Mesenchymal stem cell (in vitro differentiated cells and primary cell): ENCODE results near the gene CDH3.

Experiments used
- DNase-seq: peaks from one replicate; pipeline ENCODE4 v3.0.0-alpha.2; 2013
- H2AFZ ChIP-seq: one replicate; pipeline ENCODE4 v1.6.1; 2013; ENCODE audit warnings: low read depth, mild to moderate bottlenecking, control low read depth, inconsistent platforms, low read length, moderate library complexity
- H2AK5ac ChIP-seq: 2 replicates; pipeline ENCODE4 v1.6.1; 2013; ENCODE audit warnings: low read length, moderate library complexity, mild to moderate bottlenecking, inconsistent platforms; ENCODE audit not compliant: severe bottlenecking
- H2BK120ac ChIP-seq: one replicate; pipeline ENCODE4 v1.6.1; 2013; ENCODE audit warnings: low read depth, mild to moderate bottlenecking, inconsistent platforms, low read length, moderate library complexity
- H2BK12ac ChIP-seq, 2 experiments: one replicate each; pipeline ENCODE4 v1.6.1; 2013; ENCODE audit warnings: inconsistent platforms in 2 of 2, low read length in 2 of 2, mild to moderate bottlenecking in 2 of 2, moderate library complexity in 2 of 2, control low read depth in 1 of 2
- H2BK15ac ChIP-seq: one replicate; pipeline ENCODE4 v1.6.1; 2013; ENCODE audit warnings: mild to moderate bottlenecking, low read depth, inconsistent platforms; ENCODE audit not compliant: poor library complexity, severe bottlenecking
- H2BK5ac ChIP-seq: 2 replicates; pipeline ENCODE4 v1.6.1; 2013; ENCODE audit warnings: low read depth, mild to moderate bottlenecking, low read length, control low read depth, inconsistent platforms; ENCODE audit not compliant: poor library complexity, severe bottlenecking
- H3K14ac ChIP-seq, 2 experiments: one replicate each; pipeline ENCODE4 v1.6.1; 2013; ENCODE audit warnings: inconsistent platforms in 2 of 2, low read length in 2 of 2, control low read depth in 1 of 2, mild to moderate bottlenecking in 1 of 2, moderate library complexity in 1 of 2
- H3K18ac ChIP-seq, 2 experiments: one replicate each; pipeline ENCODE4 v1.6.1; 2013; ENCODE audit warnings: inconsistent platforms in 2 of 2, low read length in 2 of 2, control low read depth in 1 of 2, low read depth in 1 of 2, mild to moderate bottlenecking in 1 of 2
- H3K23ac ChIP-seq, 2 experiments: one replicate each; pipeline ENCODE4 v1.6.1; 2013; ENCODE audit warnings: inconsistent platforms in 2 of 2, low read length in 2 of 2, mild to moderate bottlenecking in 2 of 2, moderate library complexity in 2 of 2, control low read depth in 1 of 2
- H3K27ac ChIP-seq: 2 replicates; pipeline ENCODE4 v1.5.1; 2013; ENCODE audit warnings: mild to moderate bottlenecking, moderate library complexity, low read length, control low read depth, inconsistent platforms; ENCODE audit not compliant: poor library complexity, severe bottlenecking
- H3K27me3 ChIP-seq, 2 experiments: 2 replicates each; pipeline versions ENCODE4 v1.6.1 to v1.7.0; 2013; ENCODE audit warnings: low read length in 2 of 2, mild to moderate bottlenecking in 2 of 2, moderate library complexity in 2 of 2, control low read depth in 1 of 2, inconsistent platforms in 1 of 2; ENCODE audit not compliant: control insufficient read depth in 1 of 2, insufficient read depth in 1 of 2
- H3K36me3 ChIP-seq, 2 experiments: 2 replicates each; pipeline versions ENCODE4 v1.6.1 to v1.7.0; 2013; ENCODE audit warnings: low read length in 2 of 2, control low read depth in 1 of 2, inconsistent platforms in 1 of 2, low read depth in 1 of 2, mild to moderate bottlenecking in 1 of 2; ENCODE audit not compliant: insufficient read depth in 2 of 2, control insufficient read depth in 1 of 2
- H3K4ac ChIP-seq, 2 experiments: one replicate each; pipeline ENCODE4 v1.6.1; 2013; ENCODE audit warnings: inconsistent platforms in 2 of 2, low read length in 2 of 2, mild to moderate bottlenecking in 2 of 2, moderate library complexity in 2 of 2, control low read depth in 1 of 2, low read depth in 1 of 2
- H3K4me1 ChIP-seq: 2 replicates; pipeline ENCODE4 v1.6.1; 2013; ENCODE audit warnings: low read depth, low read length, control low read depth; ENCODE audit not compliant: control insufficient read depth, insufficient read depth
- H3K4me2 ChIP-seq: 2 replicates; pipeline ENCODE4 v1.6.1; 2013; ENCODE audit warnings: low read length, mild to moderate bottlenecking, inconsistent platforms; ENCODE audit not compliant: poor library complexity, severe bottlenecking
- H3K4me3 ChIP-seq, 2 experiments: 2 replicates each; pipeline versions ENCODE4 v1.5.1 to v1.7.0; 2013; ENCODE audit warnings: low read length in 2 of 2, mild to moderate bottlenecking in 2 of 2, control low read depth in 1 of 2, low read depth in 1 of 2; ENCODE audit not compliant: insufficient read depth in 1 of 2
- H3K79me1 ChIP-seq: replicated peaks from 2 replicates; pipeline ENCODE4 v1.6.1; 2013; ENCODE audit warnings: mild to moderate bottlenecking, control low read depth, low read length, inconsistent platforms; ENCODE audit not compliant: poor library complexity, severe bottlenecking
- H3K9ac ChIP-seq: 2 replicates; pipeline ENCODE4 v1.7.0; 2013; ENCODE audit warnings: mild to moderate bottlenecking, low read length, moderate library complexity
- H3K9me3 ChIP-seq: 2 replicates; pipeline ENCODE4 v1.7.0; 2013; ENCODE audit warnings: mild to moderate bottlenecking, low read length; ENCODE audit not compliant: control insufficient read depth
- H4K8ac ChIP-seq: one replicate; pipeline ENCODE4 v1.6.1; 2013; ENCODE audit warnings: inconsistent platforms, mild to moderate bottlenecking, low read length, moderate library complexity
- H4K91ac ChIP-seq: one replicate; pipeline ENCODE4 v1.6.1; 2013; ENCODE audit warnings: mild to moderate bottlenecking, low read length, inconsistent platforms
- WGBS: methylation state at CpG from one replicate; pipeline ENCODE4 v1.1.7; 2013; ENCODE audit warnings: mixed read lengths; 5-methylcytosine and 5-hydroxymethylcytosine counted together

The CDH3 gene

DNA sequence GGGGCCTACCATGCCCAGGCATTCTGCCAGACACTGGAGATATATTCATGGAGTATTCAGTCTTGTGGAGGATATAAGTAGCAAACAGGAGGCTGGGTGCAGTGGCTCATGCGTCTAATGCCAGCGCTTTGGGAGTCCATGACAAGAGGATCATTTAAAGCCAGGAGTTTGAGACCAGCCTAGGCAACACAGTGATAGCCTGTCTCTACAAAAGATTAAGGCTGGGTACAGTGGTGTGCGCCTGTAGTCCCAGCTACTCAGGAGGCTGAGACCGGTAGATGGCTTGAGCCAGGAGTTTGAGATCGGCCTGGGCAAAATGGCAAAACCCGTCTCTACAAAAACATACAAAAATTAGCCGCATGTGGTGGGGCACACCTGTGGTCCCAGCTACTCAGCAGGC, 37.7 kb upstream of the CDH3 start:
- Histone ChIP-seq H2BK120ac (no peak overlapping the region), H3K27me3 (no peaks in the 10 kb centered on the region), H2BK12ac (no peak overlapping the region), H2BK5ac (no peak overlapping the region), H3K79me1 (no peaks in the 10 kb centered on the region), H3K9me3 (peaks cover under 1% of the 10 kb centered on the region), H3K27ac (no peak overlapping the region), H3K14ac (no peak overlapping the region), H2AFZ (no peak overlapping the region), H4K8ac (no peak overlapping the region), H2AK5ac (no peak overlapping the region), H3K23ac (no peak overlapping the region), H3K36me3 (no peaks in the 10 kb centered on the region), H3K4me1 (no peaks in the 10 kb centered on the region), H4K91ac (no peak overlapping the region), H3K4ac (no peak overlapping the region), H3K4me2 (no peak overlapping the region), H3K9ac (no peak overlapping the region), H3K4me3 (no peak overlapping the region), H3K18ac (no peak overlapping the region), H2BK15ac (no peak overlapping the region)
- DNase-seq: no peak
- WGBS: 98% methylated on average over 7 of the region's 7 CpGs

GRCh38 chr16:68608330-68608729, 36.8 kb upstream of the CDH3 start:
- H3K23ac ChIP-seq: no peak overlapping the region
- H3K36me3 ChIP-seq: no peaks in the 10 kb centered on the region
- no peak overlapping the region for H2BK15ac ChIP-seq
- no peak overlapping the region for H3K9ac ChIP-seq
- DNase-seq: no peak
- no peak overlapping the region for H3K18ac ChIP-seq
- H3K79me1 ChIP-seq: no peaks in the 10 kb centered on the region
- H2BK120ac ChIP-seq: no peak overlapping the region
- H3K14ac ChIP-seq: no peak overlapping the region
- no peaks in the 10 kb centered on the region for H3K4me1 ChIP-seq
- H3K4ac ChIP-seq: no peak overlapping the region
- no peaks in the 10 kb centered on the region for H3K27me3 ChIP-seq
- no peak overlapping the region for H3K27ac ChIP-seq
- no peak overlapping the region for H3K4me2 ChIP-seq
- H2BK12ac ChIP-seq: no peak overlapping the region
- 76% methylated on average over 1 of the region's 2 CpGs for WGBS
- H4K91ac ChIP-seq: no peak overlapping the region
- peaks cover 10% of the 10 kb centered on the region for H3K9me3 ChIP-seq
- no peak overlapping the region for H2BK5ac ChIP-seq
- H4K8ac ChIP-seq: no peak overlapping the region
- no peak overlapping the region for H2AFZ ChIP-seq
- H3K4me3 ChIP-seq: no peak overlapping the region
- H2AK5ac ChIP-seq: no peak overlapping the region

DNA sequence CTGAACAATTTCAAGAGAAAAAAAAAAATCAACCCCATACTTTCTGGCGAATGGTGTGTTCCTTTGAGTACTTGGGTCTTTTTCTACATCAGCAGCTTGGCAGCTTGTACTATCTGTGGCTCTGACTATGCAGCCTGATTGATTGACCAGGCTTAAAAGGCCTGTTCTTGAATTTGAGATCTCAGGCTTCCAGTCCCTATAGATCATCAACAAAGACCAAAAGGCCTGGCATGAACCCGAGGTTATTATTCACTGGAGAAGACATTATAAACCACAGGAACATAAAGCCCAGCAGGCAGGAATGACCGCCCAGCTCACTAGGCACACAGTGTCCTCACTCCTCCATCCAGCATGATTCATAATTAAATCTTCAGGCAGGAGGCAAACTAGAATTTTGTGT, 32.1 kb upstream of the CDH3 start:
- H3K4ac ChIP-seq: no peak overlapping the region
- WGBS: 64% methylated on average over 2 of the region's 3 CpGs
- no peak overlapping the region for H3K23ac ChIP-seq
- H3K9me3 ChIP-seq: peaks cover 38% of the 10 kb centered on the region
- no peak overlapping the region for H3K18ac ChIP-seq
- H3K14ac ChIP-seq: no peak overlapping the region
- H2BK12ac ChIP-seq: no peak overlapping the region
- H2BK120ac ChIP-seq: no peak overlapping the region
- H4K8ac ChIP-seq: no peak overlapping the region
- H3K4me1 ChIP-seq: no peaks in the 10 kb centered on the region
- H3K36me3 ChIP-seq: no peaks in the 10 kb centered on the region
- H3K27me3 ChIP-seq: peaks cover 0 to 9% of the 10 kb centered on the region in 2 experiments
- no peak overlapping the region for H2AFZ ChIP-seq
- no peak overlapping the region for H2AK5ac ChIP-seq
- DNase-seq: no peak
- no peaks in the 10 kb centered on the region for H3K79me1 ChIP-seq
- H3K4me2 ChIP-seq: no peak overlapping the region
- H2BK15ac ChIP-seq: no peak overlapping the region
- no peak overlapping the region for H2BK5ac ChIP-seq
- H3K9ac ChIP-seq: no peak overlapping the region
- H3K27ac ChIP-seq: no peak overlapping the region
- H3K4me3 ChIP-seq: no peak overlapping the region
- no peak overlapping the region for H4K91ac ChIP-seq

DNA sequence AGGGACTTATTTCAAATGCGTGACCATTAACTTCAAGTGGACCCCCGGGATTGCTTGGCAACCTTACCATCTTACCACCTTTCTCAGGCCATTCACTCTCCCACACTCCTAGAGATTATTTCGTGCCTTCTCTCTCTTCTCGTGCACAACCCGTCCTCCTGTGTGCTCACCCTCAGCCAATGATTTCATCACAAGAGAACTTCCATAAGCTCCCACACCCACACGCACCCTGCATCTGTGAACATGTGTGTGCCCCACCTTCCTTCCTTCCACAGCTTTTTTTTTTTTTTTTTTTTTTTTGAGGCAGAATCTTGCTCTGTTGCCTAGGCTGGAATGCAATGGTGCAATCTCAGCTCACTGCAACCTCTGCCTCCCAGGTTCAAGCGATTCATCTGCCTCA, 27.4 kb upstream of the CDH3 start:
- Histone ChIP-seq H2AK5ac (no peak overlapping the region), H2BK120ac (no peak overlapping the region), H2BK15ac (no peak overlapping the region), H3K27ac (no peak overlapping the region), H4K8ac (no peak overlapping the region), H2BK5ac (no peak overlapping the region), H3K9me3 (peaks cover 39% of the 10 kb centered on the region), H3K14ac (no peak overlapping the region), H3K4ac (no peak overlapping the region), H3K23ac (no peak overlapping the region), H3K4me2 (no peak overlapping the region), H2AFZ (no peak overlapping the region), H3K4me1 (no peaks in the 10 kb centered on the region), H3K18ac (no peak overlapping the region), H3K36me3 (no peaks in the 10 kb centered on the region), H3K9ac (no peak overlapping the region), H3K27me3 (peaks cover 0 to 9% of the 10 kb centered on the region in 2 experiments), H3K4me3 (no peak overlapping the region), H3K79me1 (no peaks in the 10 kb centered on the region), H2BK12ac (no peak overlapping the region), H4K91ac (no peak overlapping the region)
- 85% methylated on average over 7 of the region's 7 CpGs for WGBS
- no peak for DNase-seq
